ENCODE results near the gene TRIM65.

The TRIM65 gene

DNA sequence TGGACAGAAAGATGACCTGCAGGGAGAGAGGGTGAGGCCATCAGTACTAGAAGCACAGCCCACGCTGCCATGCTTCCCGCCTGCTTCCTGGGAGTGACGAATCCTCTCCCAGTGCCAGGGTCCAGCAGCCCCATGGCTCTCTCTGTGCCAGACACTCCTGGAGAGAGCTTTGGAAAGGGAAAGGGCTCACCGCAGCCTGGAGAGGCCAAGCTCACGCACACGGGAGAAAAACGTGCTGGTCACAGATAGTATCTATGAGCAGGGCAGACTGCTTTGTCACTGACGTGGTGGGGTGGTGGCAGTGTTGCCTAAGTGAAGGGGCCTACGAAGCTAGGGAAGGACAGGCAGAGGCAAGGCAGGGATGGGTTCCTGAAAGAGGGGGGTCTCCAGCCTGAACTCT lies 47.0 kb downstream of the TRIM65 start:
- no peak for DNase-seq

- no peak for DNase-seq
These were observed 47.5 kb downstream of the TRIM65 start for GRCh38 chr17:75849279-75849646.

DNA sequence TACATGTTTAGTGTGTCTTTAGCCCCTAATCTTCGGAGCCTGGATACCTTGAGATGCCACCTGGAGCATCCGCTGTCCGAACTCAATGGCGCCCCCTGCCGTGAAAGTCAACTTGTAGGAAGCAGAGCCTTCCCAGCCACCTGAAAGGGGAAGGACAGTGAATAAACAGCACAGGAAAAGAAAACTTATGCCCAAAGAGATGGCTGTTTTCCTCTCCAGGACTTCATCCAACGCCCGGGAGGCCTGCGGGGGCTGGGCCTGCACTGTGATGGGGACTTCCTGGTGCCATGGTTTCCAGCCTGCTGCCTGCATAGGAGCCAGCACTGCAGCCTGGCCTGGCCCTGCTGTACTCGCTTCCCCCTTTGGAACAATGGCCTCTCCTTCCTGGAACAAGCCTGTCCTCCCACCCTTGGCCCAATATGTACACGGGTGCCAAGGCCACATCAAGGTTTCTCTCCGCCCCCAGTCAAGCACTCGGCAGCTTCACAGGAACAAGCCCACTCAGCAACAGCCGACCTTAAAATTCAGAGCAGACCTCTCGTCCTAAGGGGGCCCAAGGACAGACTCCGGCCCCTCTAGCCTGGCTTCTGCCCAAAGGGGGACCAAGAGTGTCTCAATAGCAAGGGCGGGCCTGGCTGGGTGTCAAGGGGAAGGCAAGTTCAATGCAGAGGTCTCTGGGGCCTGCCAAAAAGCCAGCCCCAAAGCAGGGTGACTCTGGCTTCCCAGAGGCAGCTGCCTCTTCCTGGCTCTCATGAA lies 48.0 kb downstream of the TRIM65 start:
- peak; percentile 61 for DNase-seq

GRCh38 chr17:75847614-75848522 lies 48.9 kb downstream of the TRIM65 start:
- DNase-seq, result no peak

DNA sequence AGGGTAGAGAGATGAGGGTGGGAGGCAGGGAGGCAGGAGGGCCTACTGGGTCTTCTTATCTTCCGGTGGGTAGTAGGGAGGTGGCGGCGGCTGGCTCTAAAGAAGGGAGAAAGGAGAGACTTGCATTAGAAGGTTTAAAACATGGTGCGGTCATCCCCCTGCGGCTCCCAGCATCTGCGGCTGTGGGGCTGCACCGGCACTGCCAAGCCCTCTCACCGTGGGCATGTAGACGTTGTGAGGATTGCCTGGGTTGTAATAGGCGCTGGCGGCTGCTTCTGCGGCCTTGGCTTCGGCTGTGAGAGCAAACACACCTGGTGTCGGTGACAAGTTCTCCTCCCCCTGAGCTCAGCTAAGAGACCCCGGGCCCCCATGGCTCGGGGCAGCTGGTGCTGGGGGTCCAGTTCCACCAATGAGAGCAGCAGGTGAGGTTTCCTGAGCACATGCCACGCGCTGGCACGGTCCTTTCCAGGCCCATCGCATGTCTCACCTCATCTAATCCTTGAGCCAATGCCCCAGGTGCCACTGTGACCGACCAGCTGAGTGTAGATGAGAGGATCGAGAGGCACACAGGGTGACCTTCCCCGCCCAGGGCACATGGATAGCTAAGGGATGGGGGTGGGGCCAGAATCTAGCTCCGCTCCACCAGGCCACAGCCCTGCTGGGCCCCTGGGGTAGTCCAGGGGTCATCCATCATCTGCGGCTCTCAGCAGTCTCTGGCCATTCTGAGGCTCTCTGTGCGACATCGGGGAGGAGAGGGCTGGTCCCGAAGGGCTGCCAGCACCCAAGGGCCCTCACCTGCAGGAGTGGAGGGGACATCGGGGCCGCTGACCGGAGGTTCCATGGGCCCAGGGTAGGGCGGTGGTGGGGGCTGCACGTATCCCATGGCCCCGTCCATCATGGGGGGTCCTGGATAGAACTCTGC lies 49.8 kb downstream of the TRIM65 start:
- DNase-seq, result no peak

DNA sequence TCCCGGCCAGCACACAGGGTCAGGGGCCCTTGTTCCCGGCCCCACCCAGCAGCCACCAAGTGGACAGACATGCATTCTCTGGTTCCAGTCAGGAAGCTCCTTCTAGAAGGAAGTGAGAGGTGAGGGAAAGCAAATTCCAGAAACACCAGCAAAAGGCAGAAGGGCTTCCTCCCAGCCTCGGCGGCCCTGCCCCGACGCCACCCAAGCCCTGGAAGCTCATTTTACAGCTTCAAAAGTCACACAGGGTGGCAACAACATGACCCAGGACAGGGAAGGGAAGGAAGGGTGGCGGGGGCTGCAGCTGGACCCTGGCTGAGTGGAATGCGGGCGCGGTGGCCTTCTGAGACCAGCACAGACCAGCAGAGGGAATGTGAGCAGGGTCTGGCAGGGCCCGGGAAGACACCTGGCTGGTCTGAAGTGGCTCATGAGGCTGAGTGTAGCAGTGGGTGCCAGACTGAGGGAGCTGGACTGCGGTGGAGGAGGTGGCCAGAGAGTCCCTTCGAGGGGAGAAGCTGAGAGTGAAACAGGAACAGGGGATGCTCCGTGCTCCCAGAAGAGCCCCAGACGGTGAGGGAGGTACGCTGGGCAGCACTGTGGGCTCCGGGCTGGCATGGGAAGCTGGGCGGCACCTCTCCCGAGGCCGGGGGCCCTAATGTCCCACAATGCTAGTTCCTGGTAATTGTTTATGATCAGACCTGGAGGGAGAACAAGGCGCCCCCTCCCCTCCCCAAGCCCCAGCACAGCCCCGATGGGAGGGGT lies 50.6 kb downstream of the TRIM65 start:
- DNase-seq, result no peak

DNA sequence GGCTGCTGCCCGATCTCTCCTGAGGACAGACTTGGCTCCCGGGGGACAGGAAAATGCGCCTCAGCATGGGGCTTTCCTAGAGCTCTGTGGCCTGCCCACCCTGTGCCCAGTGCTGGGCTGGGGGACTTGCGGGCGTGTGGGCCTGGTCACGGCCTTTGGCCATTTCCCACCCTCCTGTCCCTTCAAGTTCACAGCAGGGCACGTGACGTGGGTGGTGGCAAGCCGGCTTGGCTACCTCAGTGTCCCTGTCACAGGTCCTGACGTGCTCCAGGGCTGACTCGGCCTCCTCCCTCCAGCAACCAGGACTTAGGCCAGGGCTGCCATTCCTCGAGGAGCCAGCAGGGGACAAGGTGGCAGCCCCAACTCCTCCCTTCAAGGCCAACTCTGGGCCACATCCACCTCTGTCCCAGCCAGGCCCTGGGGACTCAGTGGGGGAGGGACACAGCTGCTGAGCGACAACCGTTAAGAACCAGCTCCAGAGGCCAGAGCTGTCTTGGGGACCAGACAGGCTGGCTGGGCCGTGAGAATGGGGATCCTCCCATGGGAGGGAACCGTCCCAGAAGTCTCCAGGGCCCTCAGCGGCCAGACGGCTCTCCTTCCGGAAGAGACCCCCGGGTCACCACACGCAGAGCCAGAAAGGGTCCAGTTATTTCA lies 51.6 kb downstream of the TRIM65 start:
- DNase-seq, result peak; percentile 27

- DNase-seq, result no peak
These were observed 52.2 kb downstream of the TRIM65 start for GRCh38 chr17:75844530-75845057.

DNA sequence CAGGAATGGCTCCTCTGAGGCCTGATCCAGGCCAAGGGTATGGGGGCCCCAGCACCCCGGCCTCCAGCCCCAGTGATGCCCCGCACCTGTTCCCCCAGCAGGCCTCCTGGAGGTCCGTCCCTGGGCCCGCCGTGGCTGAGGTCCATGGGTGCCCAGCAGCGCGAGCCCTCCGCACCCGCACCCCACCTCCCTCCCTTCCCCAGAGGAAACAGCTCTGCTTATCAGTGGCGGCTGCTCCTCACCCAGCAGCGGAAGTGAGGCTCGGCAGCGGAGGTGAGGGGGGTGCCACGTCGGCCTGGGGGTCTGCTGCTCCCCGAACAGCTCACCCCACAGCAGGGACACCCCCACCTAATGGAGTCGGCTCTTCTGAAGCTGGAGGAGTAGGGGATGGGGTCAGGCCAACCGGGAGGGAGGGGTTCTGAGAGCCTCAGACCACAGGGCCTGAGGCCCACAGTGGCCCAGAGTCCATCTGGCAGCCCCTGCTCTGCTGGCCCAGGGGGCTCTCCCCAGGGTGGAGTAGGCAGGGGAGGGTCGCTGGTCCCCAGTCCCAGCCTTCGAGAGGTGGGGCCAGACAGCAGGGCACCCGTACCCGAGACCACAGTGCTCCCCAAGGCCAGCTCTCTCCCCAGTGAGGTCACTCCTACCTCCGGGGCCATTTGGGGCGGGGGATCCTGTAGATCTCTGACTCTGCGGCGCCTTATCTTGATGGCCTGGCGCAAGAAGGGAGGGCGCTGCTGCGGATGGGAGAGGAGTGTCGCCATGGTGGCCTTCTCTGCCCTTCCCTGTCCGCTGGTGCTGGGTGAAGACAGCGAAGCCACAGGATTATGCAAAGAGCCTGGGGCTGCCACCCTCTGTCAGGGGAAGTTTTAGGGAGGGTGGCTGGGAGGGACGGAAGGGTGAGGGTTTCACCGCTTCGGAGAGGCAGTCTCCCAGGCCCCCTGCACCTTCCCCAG lies 52.9 kb downstream of the TRIM65 start, which contains the start of gene UNC13D:
TSS of gene UNC13D (minus strand) at position 828 of the 953 bp plus-strand sequence. CDS start at position 761, 67 bp downstream.
- DNase-seq, result no peak

- DNase-seq, result no peak
These were observed 53.7 kb downstream of the TRIM65 start for GRCh38 chr17:75842963-75843576.

GRCh38 chr17:75842411-75842810 lies 54.3 kb downstream of the TRIM65 start:
- DNase-seq, result no peak

DNA sequence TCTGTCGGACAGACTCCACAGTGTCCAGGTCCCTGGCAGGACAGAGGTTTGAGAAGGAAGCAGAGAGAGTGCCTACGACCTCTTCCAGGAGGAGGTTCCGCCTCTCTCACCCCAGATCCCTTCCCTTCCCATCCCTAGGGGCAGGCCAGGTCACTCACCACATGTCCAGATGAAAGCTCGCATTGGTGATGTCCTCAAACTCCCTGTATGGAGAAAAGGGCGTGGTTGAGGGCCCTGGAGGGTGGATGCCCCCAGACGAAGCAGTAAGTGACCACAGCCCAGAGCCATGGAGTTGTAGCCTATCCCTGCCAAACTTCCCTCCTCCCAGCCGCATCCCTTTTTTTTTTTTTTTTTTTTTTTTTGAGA lies 56.0 kb downstream of the TRIM65 start:
- no peak for DNase-seq

GRCh38 chr17:75839942-75840798 lies 56.6 kb downstream of the TRIM65 start:
- DNase-seq, result no peak

All from NCI-H146 (cell line).